Coronary artery (tissue), 2 donors: Measurements from ENCODE around the gene SYNE1.

Experiments used
- DNase-seq: peaks from one replicate; pipeline ENCODE4 v3.0.0-alpha.2; 2017; ENCODE audit warnings: low spot score
- H3K27ac ChIP-seq, 2 donors: fragments of 200-600 bp; sonication (generic); one replicate each; pipeline ENCODE4 v1.5.1; 2016 to 2019
- H3K4me3 ChIP-seq: fragments of 200-600 bp; sonication (generic); 2 replicates; pipeline ENCODE4 v1.5.1; 2016; ENCODE audit warnings: mild to moderate bottlenecking, moderate library complexity
- TF ChIP-seq, protein P1 (sequence below): fragments of 200-600 bp; sonication (generic); IDR thresholded peaks from one replicate; pipeline ENCODE4 v1.5.1; 2019; ENCODE audit warnings: antibody characterized with exemption

The SYNE1 gene

GRCh38 chr6:152484806-152485205, 152.4 kb downstream of the SYNE1 start:
- TF ChIP-seq, protein P1, sequence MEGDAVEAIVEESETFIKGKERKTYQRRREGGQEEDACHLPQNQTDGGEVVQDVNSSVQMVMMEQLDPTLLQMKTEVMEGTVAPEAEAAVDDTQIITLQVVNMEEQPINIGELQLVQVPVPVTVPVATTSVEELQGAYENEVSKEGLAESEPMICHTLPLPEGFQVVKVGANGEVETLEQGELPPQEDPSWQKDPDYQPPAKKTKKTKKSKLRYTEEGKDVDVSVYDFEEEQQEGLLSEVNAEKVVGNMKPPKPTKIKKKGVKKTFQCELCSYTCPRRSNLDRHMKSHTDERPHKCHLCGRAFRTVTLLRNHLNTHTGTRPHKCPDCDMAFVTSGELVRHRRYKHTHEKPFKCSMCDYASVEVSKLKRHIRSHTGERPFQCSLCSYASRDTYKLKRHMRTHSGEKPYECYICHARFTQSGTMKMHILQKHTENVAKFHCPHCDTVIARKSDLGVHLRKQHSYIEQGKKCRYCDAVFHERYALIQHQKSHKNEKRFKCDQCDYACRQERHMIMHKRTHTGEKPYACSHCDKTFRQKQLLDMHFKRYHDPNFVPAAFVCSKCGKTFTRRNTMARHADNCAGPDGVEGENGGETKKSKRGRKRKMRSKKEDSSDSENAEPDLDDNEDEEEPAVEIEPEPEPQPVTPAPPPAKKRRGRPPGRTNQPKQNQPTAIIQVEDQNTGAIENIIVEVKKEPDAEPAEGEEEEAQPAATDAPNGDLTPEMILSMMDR = no peak
- Histone ChIP-seq H3K4me3 (no peak overlapping the region), H3K27ac (no peak overlapping the region)
- no peak for DNase-seq

- no peak overlapping the region for H3K4me3 ChIP-seq
- no peak for DNase-seq
- TF ChIP-seq, protein P1 = no peak
- H3K27ac ChIP-seq = no peak overlapping the region
Observed at GRCh38 chr6:152482289-152482688, 154.9 kb downstream of the SYNE1 start.

GRCh38 chr6:152478377-152479010, 158.7 kb downstream of the SYNE1 start:
- H3K4me3 ChIP-seq = no peak overlapping the region
- H3K27ac ChIP-seq = no peak overlapping the region
- TF ChIP-seq, protein P1 = no peak
- DNase-seq = no peak

DNA sequence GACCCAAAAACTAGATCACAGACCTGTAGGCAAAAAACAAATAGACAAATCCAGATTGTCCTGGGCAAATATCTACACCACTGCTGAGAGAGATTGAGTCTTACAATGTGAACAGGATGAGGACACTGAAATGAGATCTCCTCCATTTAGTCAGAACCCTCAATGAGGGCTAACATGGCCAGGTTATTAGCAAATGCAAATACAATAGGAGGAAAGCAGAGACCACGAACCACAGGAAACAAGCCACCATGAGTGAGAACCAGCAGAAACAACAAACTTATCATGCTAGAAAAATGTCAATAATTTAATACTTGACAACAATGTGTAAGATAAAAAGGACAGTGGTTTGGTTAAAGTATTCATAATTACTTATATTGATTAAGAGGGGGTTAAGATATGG, 162.8 kb downstream of the SYNE1 start:
- TF ChIP-seq, protein P1 = no peak
- no peak for DNase-seq
- Histone ChIP-seq H3K27ac (no peak overlapping the region), H3K4me3 (no peak overlapping the region)

DNA sequence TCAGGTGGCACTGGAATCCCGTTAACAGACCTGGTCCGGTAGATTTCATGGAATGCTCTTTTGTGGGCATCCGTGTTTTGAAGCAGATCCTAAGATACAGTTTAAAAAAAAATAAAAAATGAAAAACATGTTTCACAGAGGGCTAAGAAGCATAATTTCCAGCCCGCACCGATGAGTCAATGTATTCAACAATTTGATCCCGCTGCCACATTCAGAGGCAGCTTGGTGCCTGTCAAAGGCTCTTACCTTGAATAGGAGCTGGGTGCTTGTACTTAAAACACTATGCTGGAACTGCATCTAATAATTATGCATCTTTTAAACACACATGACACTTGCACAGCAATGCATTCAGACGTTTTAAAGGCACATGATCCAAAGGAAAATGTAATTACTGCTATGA, 164.8 kb downstream of the SYNE1 start:
- Histone ChIP-seq H3K4me3 (no peak overlapping the region), H3K27ac (no peak overlapping the region)
- no peak for DNase-seq
- TF ChIP-seq, protein P1 = no peak

GRCh38 chr6:152471456-152472265, 165.5 kb downstream of the SYNE1 start:
- DNase-seq = no peak
- Histone ChIP-seq H3K4me3 (peak overlapping the region; percentile 60), H3K27ac (no peak overlapping the region)
- TF ChIP-seq, protein P1 = no peak

DNA sequence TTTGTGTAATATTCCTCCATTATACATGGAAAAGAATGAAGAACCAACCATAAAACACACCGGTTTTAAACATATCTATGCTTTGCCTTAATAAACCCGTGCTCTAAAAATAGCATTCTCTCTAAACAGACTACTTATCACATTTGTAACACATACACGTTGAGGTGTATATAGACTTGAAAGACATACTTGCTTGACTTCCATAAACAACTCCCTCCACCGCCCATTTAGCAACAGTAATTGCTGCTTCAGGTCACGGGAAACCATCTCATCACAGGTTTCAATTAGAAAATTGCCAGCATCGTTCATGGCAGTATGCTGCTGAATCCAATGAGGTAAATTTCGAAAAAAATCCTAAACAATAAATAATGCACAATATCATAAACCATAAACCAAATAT, 174.0 kb downstream of the SYNE1 start:
- H3K27ac ChIP-seq = no peak overlapping the region
- no peak for DNase-seq
- TF ChIP-seq, protein P1 = no peak
- peak overlapping the region; percentile 15 for H3K4me3 ChIP-seq
